GM18520 (cell line): ENCODE results near the gene HOXB1.

ENCODE experiments used
- ATAC-seq: cut with Tn5 transposase; IDR thresholded peaks from one replicate; pipeline ENCODE4 v1.9.1; 2021; ENCODE audit not compliant: unreplicated experiment

The HOXB1 gene

GRCh38 chr17:48530887-48531272 lies at the start of gene HOXB1:
TSS of gene HOXB1 (minus strand) at chr17:48531011. CDS start at chr17:48530904, 107 bp downstream.
- ATAC-seq: no peak

- no peak for ATAC-seq
Measured at GRCh38 chr17:48579760-48580554, 49.1 kb upstream of the HOXB1 start.

- ATAC-seq: no peak
Measured at GRCh38 chr17:48579471-48579759, 48.6 kb upstream of the HOXB1 start.

- no peak for ATAC-seq
Measured at GRCh38 chr17:48578616-48579470, 48.0 kb upstream of the HOXB1 start.

GRCh38 chr17:48577946-48578615 lies 47.3 kb upstream of the HOXB1 start, which contains the start of gene HOXB4:
TSS of gene HOXB4 (minus strand) at chr17:48578350. CDS start at chr17:48578319, 31 bp downstream.
- no peak for ATAC-seq

- no peak for ATAC-seq
Measured at GRCh38 chr17:48577330-48577945, 46.6 kb upstream of the HOXB1 start.

- ATAC-seq: no peak
Measured at GRCh38 chr17:48576479-48577309, 45.9 kb upstream of the HOXB1 start.

GRCh38 chr17:48575673-48576478 lies 45.1 kb upstream of the HOXB1 start:
- ATAC-seq: no peak

- ATAC-seq: no peak
Measured at GRCh38 chr17:48575066-48575582, 44.3 kb upstream of the HOXB1 start.

- no peak for ATAC-seq
Measured at GRCh38 chr17:48574505-48575065, 43.8 kb upstream of the HOXB1 start.

GRCh38 chr17:48571826-48572417 lies 41.1 kb upstream of the HOXB1 start:
- no peak for ATAC-seq

- no peak for ATAC-seq
Measured at GRCh38 chr17:48571024-48571818, 40.4 kb upstream of the HOXB1 start.

- no peak for ATAC-seq
Measured at GRCh38 chr17:48570325-48571023, 39.7 kb upstream of the HOXB1 start.

GRCh38 chr17:48569674-48570324 lies 39.0 kb upstream of the HOXB1 start:
- no peak for ATAC-seq

GRCh38 chr17:48569240-48569582 lies 38.4 kb upstream of the HOXB1 start:
- ATAC-seq: no peak

GRCh38 chr17:48568499-48569239 lies 37.9 kb upstream of the HOXB1 start:
- ATAC-seq: no peak
